Esophagus (tissue), 2 donors: ENCODE data around the gene RIT2. TPM values are rescaled to one million over a fixed set of nuclear protein-coding genes. Genes with fewer than 3 reads are reported as not detected.

Experiments used
- H3K27ac ChIP-seq, 2 donors: one replicate each; pipeline ENCODE4 v1.5.1; 2013; ENCODE audit warnings: low read depth in 2 of 2, mild to moderate bottlenecking in 2 of 2, inconsistent platforms in 1 of 2, low read length in 1 of 2, moderate library complexity in 1 of 2
- H3K27me3 ChIP-seq, 2 donors: one replicate each; pipeline ENCODE4 v1.6.1; 2013; ENCODE audit warnings: low read length in 2 of 2, control low read depth in 1 of 2, mild to moderate bottlenecking in 1 of 2; ENCODE audit not compliant: insufficient read depth in 2 of 2, control insufficient read depth in 1 of 2
- H3K36me3 ChIP-seq, 2 donors: one replicate each; pipeline ENCODE4 v1.6.1; 2013; ENCODE audit warnings: low read length in 1 of 2; ENCODE audit not compliant: control insufficient read depth in 2 of 2, insufficient read depth in 2 of 2
- H3K4me1 ChIP-seq, 2 donors: one replicate each; pipeline ENCODE4 v1.6.1; 2013; ENCODE audit warnings: low read length in 1 of 2; ENCODE audit not compliant: control insufficient read depth in 2 of 2, insufficient read depth in 2 of 2
- H3K4me3 ChIP-seq, 2 donors: one replicate each; pipeline ENCODE4 v1.5.1; 2013; ENCODE audit warnings: low read length in 2 of 2, mild to moderate bottlenecking in 2 of 2, low read depth in 1 of 2, moderate library complexity in 1 of 2
- H3K9me3 ChIP-seq, 2 donors: one replicate each; pipeline ENCODE4 v1.6.1; 2013; ENCODE audit warnings: mild to moderate bottlenecking in 2 of 2, low read depth in 1 of 2, low read length in 1 of 2, moderate library complexity in 1 of 2; ENCODE audit not compliant: control insufficient read depth in 2 of 2, insufficient read depth in 1 of 2
- WGBS, 2 donors: extraction: QIAGEN DNeasy Blood & Tissue Kit; methylation state at CpG; one replicate each; pipeline ENCODE4 v1.1.7; 2013; 5-methylcytosine and 5-hydroxymethylcytosine counted together
- polyA plus RNA-seq, 2 donors: library from polyadenylated mRNA; stranded (reverse); fragments of 200-250 nt; gene quantifications; one replicate each; pipeline ENCODE4 v1.2.3, GENCODE V29; 2013
- donor health status: healthy with polysubstance abuse.
- donor health status: Bipolar disorder and iron deficiency.

Gene RIT2
- polyA plus RNA-seq, 2 donors, result not detected

- no peaks in the 10 kb centered on the region for H3K9me3 ChIP-seq
- no peaks in the 10 kb centered on the region for H3K36me3 ChIP-seq
- no peaks in the 10 kb centered on the region for H3K4me1 ChIP-seq
- H3K4me3 ChIP-seq, result no peak overlapping the region
- H3K27me3 ChIP-seq, result no peaks in the 10 kb centered on the region
- WGBS, 2 donors, result 29 to 38% methylated on average over 2 of the region's 2 CpGs
- H3K27ac ChIP-seq, result no peak overlapping the region
Observed at GRCh38 chr18:43034683-43035500, 80.6 kb downstream of the RIT2 start.

GRCh38 chr18:43031169-43031568, 84.3 kb downstream of the RIT2 start:
- H3K9me3 ChIP-seq, result no peaks in the 10 kb centered on the region
- H3K27me3 ChIP-seq, result no peaks in the 10 kb centered on the region
- 56 to 66% methylated on average over 1 of the region's 1 CpG for WGBS, 2 donors
- H3K27ac ChIP-seq, result no peak overlapping the region
- no peaks in the 10 kb centered on the region for H3K36me3 ChIP-seq
- H3K4me3 ChIP-seq, result no peak overlapping the region
- no peaks in the 10 kb centered on the region for H3K4me1 ChIP-seq

- Histone ChIP-seq H3K4me1 (no peaks in the 10 kb centered on the region), H3K27ac (no peak overlapping the region), H3K27me3 (no peaks in the 10 kb centered on the region), H3K4me3 (no peak overlapping the region), H3K36me3 (no peaks in the 10 kb centered on the region), H3K9me3 (no peaks in the 10 kb centered on the region)
Observed at GRCh38 chr18:43029414-43029813, 86.1 kb downstream of the RIT2 start.

GRCh38 chr18:43022874-43023273, 92.6 kb downstream of the RIT2 start:
- Histone ChIP-seq H3K9me3 (no peaks in the 10 kb centered on the region), H3K27me3 (no peaks in the 10 kb centered on the region), H3K4me3 (no peak overlapping the region), H3K27ac (no peak overlapping the region), H3K36me3 (no peaks in the 10 kb centered on the region), H3K4me1 (no peaks in the 10 kb centered on the region)
- 56 to 62% methylated on average over 3 of the region's 3 CpGs for WGBS, 2 donors

- no peaks in the 10 kb centered on the region for H3K27me3 ChIP-seq
- 61 to 63% methylated on average over 1 of the region's 1 CpG for WGBS, 2 donors
Observed at GRCh38 chr18:43017622-43018021, 97.9 kb downstream of the RIT2 start.

GRCh38 chr18:43013486-43013885, 102.0 kb downstream of the RIT2 start:
- Histone ChIP-seq H3K27ac (no peak overlapping the region), H3K4me3 (no peak overlapping the region), H3K27me3 (no peaks in the 10 kb centered on the region), H3K4me1 (no peaks in the 10 kb centered on the region), H3K36me3 (no peaks in the 10 kb centered on the region), H3K9me3 (no peaks in the 10 kb centered on the region)
- 69 to 70% methylated on average over 3 of the region's 3 CpGs for WGBS, 2 donors

More at GRCh38 chr18:43017622-43018021, 97.9 kb downstream of the RIT2 start:
- H3K27ac ChIP-seq, result no peak overlapping the region
- no peaks in the 10 kb centered on the region for H3K4me1 ChIP-seq
- H3K4me3 ChIP-seq, result no peak overlapping the region
- H3K36me3 ChIP-seq, result no peaks in the 10 kb centered on the region
- H3K9me3 ChIP-seq, result no peaks in the 10 kb centered on the region

- H3K9me3 ChIP-seq, result no peaks in the 10 kb centered on the region
- WGBS, 2 donors, result 31 to 38% methylated on average over 2 of the region's 2 CpGs
- no peaks in the 10 kb centered on the region for H3K4me1 ChIP-seq
- H3K27me3 ChIP-seq, result no peaks in the 10 kb centered on the region
- H3K36me3 ChIP-seq, result no peaks in the 10 kb centered on the region
- H3K27ac ChIP-seq, result no peak overlapping the region
- no peak overlapping the region for H3K4me3 ChIP-seq
Observed at GRCh38 chr18:43012951-43013350, 102.5 kb downstream of the RIT2 start.

- Histone ChIP-seq H3K27ac (no peak overlapping the region), H3K9me3 (no peaks in the 10 kb centered on the region), H3K36me3 (no peaks in the 10 kb centered on the region), H3K27me3 (no peaks in the 10 kb centered on the region), H3K4me1 (no peaks in the 10 kb centered on the region), H3K4me3 (no peak overlapping the region)
- WGBS, 2 donors, result 45 to 48% methylated on average over 1 of the region's 1 CpG
Observed at GRCh38 chr18:43010611-43011010, 104.9 kb downstream of the RIT2 start.

GRCh38 chr18:43009674-43010073, 105.8 kb downstream of the RIT2 start:
- 64 to 67% methylated on average over 5 of the region's 5 CpGs for WGBS, 2 donors
- Histone ChIP-seq H3K9me3 (no peaks in the 10 kb centered on the region), H3K36me3 (no peaks in the 10 kb centered on the region)

GRCh38 chr18:43007365-43007764, 108.1 kb downstream of the RIT2 start:
- Histone ChIP-seq H3K4me1 (no peaks in the 10 kb centered on the region), H3K36me3 (no peaks in the 10 kb centered on the region), H3K27me3 (no peaks in the 10 kb centered on the region), H3K4me3 (no peak overlapping the region), H3K27ac (no peak overlapping the region), H3K9me3 (no peaks in the 10 kb centered on the region)
- WGBS, 2 donors, result 77 to 88% methylated on average over 2 of the region's 2 CpGs

More at GRCh38 chr18:43009674-43010073, 105.8 kb downstream of the RIT2 start:
- H3K27me3 ChIP-seq, result no peaks in the 10 kb centered on the region
- H3K4me1 ChIP-seq, result no peaks in the 10 kb centered on the region
- H3K27ac ChIP-seq, result no peak overlapping the region
- no peak overlapping the region for H3K4me3 ChIP-seq
